Measurements from ENCODE around the gene RORB. TPM values are rescaled to one million over a fixed set of nuclear protein-coding genes. Genes with fewer than 3 reads are reported as not detected.
A peak's percentile ranks its signal among the peaks of the same experiment; 100 is the strongest.

RORB gene
- total and polyA plus RNA-seq, 8 donors: 0.05 to 0.40 (median 0.10) TPM

DNA sequence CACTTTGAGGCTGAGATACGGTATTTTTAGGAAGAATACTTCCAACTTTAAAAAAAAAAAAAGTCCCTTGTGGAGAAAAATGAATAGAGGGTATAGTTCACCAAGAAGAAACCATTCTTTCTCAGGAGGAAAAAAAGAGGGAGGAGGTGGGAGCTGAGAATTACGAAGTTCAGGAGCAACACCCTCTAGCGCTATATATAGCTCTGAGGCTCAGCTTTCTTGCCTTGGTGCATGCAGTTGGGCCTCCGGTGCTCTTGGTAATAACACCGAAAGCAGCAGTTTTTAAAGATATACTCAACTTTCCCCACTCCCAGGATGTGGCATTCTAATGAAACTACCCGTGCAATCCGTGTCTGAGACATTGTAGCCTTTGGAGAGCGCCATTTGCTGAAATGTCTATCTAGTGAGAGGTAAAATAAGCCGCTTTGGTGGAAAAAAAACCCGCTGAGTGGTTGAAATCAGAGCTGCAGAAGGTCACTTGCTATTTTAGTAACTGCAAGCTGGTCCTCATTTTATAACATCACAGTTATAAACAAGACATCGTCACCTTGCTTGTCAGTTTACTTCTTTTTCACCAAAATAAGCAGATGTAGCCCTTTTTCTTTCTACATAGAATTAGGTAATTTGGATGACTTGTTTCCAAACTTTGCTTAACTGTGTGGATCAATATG is 156.4 kb downstream of the RORB start:
- intact Hi-C loops (cut with DNase I): no loop called here
- ATAC-seq (no peak), DNase-seq (no peak), FAIRE-seq (no peak)
- H3K9me3 ChIP-seq: no peaks in the 10 kb centered on the region
- no peak overlapping the region for H3K4me3 ChIP-seq
- TF ChIP-seq, protein P1, sequence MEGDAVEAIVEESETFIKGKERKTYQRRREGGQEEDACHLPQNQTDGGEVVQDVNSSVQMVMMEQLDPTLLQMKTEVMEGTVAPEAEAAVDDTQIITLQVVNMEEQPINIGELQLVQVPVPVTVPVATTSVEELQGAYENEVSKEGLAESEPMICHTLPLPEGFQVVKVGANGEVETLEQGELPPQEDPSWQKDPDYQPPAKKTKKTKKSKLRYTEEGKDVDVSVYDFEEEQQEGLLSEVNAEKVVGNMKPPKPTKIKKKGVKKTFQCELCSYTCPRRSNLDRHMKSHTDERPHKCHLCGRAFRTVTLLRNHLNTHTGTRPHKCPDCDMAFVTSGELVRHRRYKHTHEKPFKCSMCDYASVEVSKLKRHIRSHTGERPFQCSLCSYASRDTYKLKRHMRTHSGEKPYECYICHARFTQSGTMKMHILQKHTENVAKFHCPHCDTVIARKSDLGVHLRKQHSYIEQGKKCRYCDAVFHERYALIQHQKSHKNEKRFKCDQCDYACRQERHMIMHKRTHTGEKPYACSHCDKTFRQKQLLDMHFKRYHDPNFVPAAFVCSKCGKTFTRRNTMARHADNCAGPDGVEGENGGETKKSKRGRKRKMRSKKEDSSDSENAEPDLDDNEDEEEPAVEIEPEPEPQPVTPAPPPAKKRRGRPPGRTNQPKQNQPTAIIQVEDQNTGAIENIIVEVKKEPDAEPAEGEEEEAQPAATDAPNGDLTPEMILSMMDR (IDR thresholded peaks at IDR 0.05): no peak
- no peaks in the 10 kb centered on the region for H3K27me3 ChIP-seq
- H3K36me3 ChIP-seq: no peaks in the 10 kb centered on the region
- WGBS, 2 donors: 47 to 49% methylated on average over 11 of the region's 11 CpGs
- H3K27ac ChIP-seq: no peak overlapping the region
- H3K4me1 ChIP-seq: no peaks in the 10 kb centered on the region

GRCh38 chr9:74662674-74663073 is 165.5 kb downstream of the RORB start:
- DNase-seq (no peak), FAIRE-seq (no peak), ATAC-seq (no peak)
- H3K27ac ChIP-seq: no peak overlapping the region
- intact Hi-C loops (cut with DNase I): no loop called here
- no peaks in the 10 kb centered on the region for H3K27me3 ChIP-seq
- no peak overlapping the region for H3K4me3 ChIP-seq
- H3K9me3 ChIP-seq: no peaks in the 10 kb centered on the region
- TF ChIP-seq, protein P1 (IDR thresholded peaks at IDR 0.05): no peak
- H3K36me3 ChIP-seq: no peaks in the 10 kb centered on the region
- 63 to 71% methylated on average over 8 of the region's 8 CpGs for WGBS, 2 donors
- no peaks in the 10 kb centered on the region for H3K4me1 ChIP-seq

DNA sequence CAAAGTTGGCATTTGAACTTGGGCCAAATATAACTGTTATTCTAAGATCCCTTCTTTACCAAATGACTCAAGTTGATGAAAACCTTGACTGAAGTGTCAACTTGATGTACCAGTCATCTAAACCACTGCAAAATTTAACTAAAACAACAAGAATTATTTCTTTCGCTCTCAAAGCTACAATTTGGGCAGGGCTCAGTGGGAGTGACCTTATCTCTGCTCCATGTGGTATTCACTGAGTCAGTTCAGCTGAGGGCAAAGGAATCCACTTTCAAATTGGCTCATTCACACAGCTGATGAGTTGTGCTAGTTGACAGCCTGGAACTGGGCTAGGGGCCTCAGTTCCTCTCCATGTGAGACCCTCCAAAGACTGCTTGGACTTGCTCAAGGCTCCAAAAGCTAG is 166.3 kb downstream of the RORB start:
- Histone ChIP-seq H3K36me3 (no peaks in the 10 kb centered on the region), H3K9me3 (no peaks in the 10 kb centered on the region), H3K27me3 (no peaks in the 10 kb centered on the region), H3K4me3 (no peak overlapping the region), H3K4me1 (no peaks in the 10 kb centered on the region), H3K27ac (no peak overlapping the region)
- ATAC-seq: no peak
- no peak for FAIRE-seq
- intact Hi-C loops (cut with DNase I): no loop called here
- WGBS, 2 donors: 64 to 85% methylated on average over 1 of the region's 1 CpG
- TF ChIP-seq, protein P1 (IDR thresholded peaks at IDR 0.05): no peak
- no peak for DNase-seq

DNA sequence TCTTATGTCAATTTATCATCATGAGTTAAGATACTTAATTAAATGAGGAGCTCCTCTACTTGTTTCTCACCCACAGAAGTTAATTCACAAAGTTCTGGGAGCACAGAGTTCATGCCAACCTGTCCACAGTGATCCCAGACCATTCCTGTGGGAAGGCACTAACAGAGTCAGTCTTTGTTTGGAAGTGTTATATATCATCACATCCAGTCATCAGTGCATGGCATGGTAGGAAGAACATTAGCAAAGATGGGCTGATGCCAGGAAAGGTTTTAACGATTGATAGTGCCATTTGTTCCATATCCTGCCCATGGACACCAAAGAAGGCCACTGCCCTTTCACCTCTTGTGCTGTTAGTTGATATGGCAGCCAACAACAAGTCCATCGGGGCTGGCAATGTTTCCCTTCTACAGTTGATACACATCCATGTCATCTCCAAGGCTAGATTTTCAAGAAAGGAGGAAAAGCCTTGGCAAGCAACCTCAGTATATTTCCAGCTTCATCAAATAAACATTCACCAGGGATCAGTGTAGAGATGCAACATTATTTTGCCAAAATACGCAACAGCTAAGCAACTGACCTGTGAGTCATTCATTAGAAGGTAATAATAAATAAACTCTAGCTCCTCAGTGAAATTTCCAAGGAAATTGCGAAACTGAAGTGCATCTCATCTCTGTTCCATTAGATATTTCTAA is 169.6 kb downstream of the RORB start:
- H3K4me1 ChIP-seq: no peaks in the 10 kb centered on the region
- WGBS, 2 donors: 53 to 64% methylated on average over 4 of the region's 4 CpGs
- no peaks in the 10 kb centered on the region for H3K27me3 ChIP-seq
- H3K36me3 ChIP-seq: no peaks in the 10 kb centered on the region
- intact Hi-C loops (cut with DNase I): no loop called here
- H3K27ac ChIP-seq: no peak overlapping the region
- no peaks in the 10 kb centered on the region for H3K9me3 ChIP-seq
- ATAC-seq: peak in 1 of 4 donors; percentile 60
- no peak for DNase-seq
- no peak overlapping the region for H3K4me3 ChIP-seq
- TF ChIP-seq, protein P1 (IDR thresholded peaks at IDR 0.05): no peak
- no peak for FAIRE-seq

DNA sequence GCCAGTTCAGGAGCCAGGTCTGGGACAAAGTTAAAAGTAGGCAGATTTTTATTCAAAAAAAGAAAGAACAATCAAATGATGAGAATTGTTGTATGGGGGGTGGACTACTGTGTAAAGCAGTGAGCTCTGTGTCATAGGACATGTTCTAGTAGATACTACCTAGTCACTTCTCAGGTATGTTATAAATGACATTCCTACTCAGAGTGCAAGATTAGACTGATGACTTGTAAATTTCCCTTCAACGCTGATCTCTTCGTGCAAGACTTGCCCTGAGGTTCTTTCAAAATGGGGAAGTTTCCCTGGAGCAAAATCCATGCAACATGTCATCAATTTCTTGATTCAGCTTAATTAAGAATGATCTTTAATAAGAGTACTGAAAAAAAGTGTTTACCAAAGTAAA is 175.1 kb downstream of the RORB start:
- FAIRE-seq: no peak

More for the DNA sequence above, 175.1 kb downstream of the RORB start:
- Histone ChIP-seq H3K36me3 (no peaks in the 10 kb centered on the region), H3K4me3 (no peak overlapping the region), H3K27me3 (no peaks in the 10 kb centered on the region), H3K27ac (no peak overlapping the region), H3K4me1 (no peaks in the 10 kb centered on the region), H3K9me3 (no peaks in the 10 kb centered on the region)
- intact Hi-C loops (cut with DNase I): no loop called here
- no peak for DNase-seq
- ATAC-seq: no peak
- WGBS, 2 donors: 40 to 51% methylated on average over 2 of the region's 2 CpGs
- TF ChIP-seq, protein P1 (IDR thresholded peaks at IDR 0.05): no peak
